Measurements from ENCODE around the gene ATP1A1. TPM values are rescaled to one million over a fixed set of nuclear protein-coding genes. Genes with fewer than 3 reads are reported as not detected.

Gene ATP1A1
- total and polyA plus RNA-seq, 2 donors (not counting 3 experiments of a cell fraction or from before 2014, with no cell fraction given), result 263 to 325 TPM

- Histone ChIP-seq H3K36me3 (ENCODE audit: control insufficient read depth in 2 of 2, extremely low read depth in 1 of 2, insufficient read depth in 2 of 2, low read length in 2 of 2) (no peaks in the 10 kb centered on the region), H3K9me3 (replicated peaks; ENCODE audit: control insufficient read depth, insufficient read depth, low read length) (no peaks in the 10 kb centered on the region), H3K9ac (replicated peaks; ENCODE audit: extremely low read depth, insufficient read depth, low read length) (no peak overlapping the region), H3K27me3 (ENCODE audit: control insufficient read depth in 2 of 2, insufficient read depth in 2 of 2, low read length in 2 of 2) (no peaks in the 10 kb centered on the region), H3K4me2 (ENCODE audit: insufficient read depth, low read length) (no peak overlapping the region), H3K27ac (ENCODE audit: insufficient read depth, low read depth, low read length) (no peak overlapping the region), H3K4me3 (replicated peaks in 1 of 3; ENCODE audit: insufficient read depth in 1 of 3, low read depth in 1 of 3, low read length in 3 of 3) (no peak overlapping the region), H3K4me1 (ENCODE audit: control insufficient read depth, extremely low read depth, insufficient read depth, low read length) (peaks cover 12% of the 10 kb centered on the region), H4K20me1 (replicated peaks; ENCODE audit: control insufficient read depth, extremely low read depth, insufficient read depth, low read length) (no peaks in the 10 kb centered on the region), H3K9me1 (replicated peaks; ENCODE audit: control insufficient read depth, extremely low read depth, insufficient read depth, low read length) (no peaks in the 10 kb centered on the region), H2AFZ (ENCODE audit: low read depth, low read length) (no peak overlapping the region), H3K79me2 (ENCODE audit: control insufficient read depth, insufficient read depth, low read length) (no peaks in the 10 kb centered on the region)
- FAIRE-seq (no peak), DNase-seq (ENCODE audit: low read depth, low spot score) (no peak)
- BruUV-seq (replicated peaks), result no TSS peak
- intact Hi-C loops (cut with micrococcal nuclease) (loop anchor here (5.0 kb wide), 1 partner anchor 137 kb away; the partner anchor contains the start of gene CD58), dilution Hi-C loops (cut with MboI; ENCODE audit: extremely low pct_ligation_motif_present, low sequenced_read_pairs) (no loop called here)
- CTCF ChIA-PET, result interaction anchor here (1.3 to 2.6 kb wide), 2 partner anchors 15 to 50 kb away, joined by 3 to 9 read pairs; no protein-coding TSS in a partner anchor
- POLR2A ChIA-PET, result no interaction called here
- TF ChIP-seq MYC (IDR thresholded peaks at IDR 0.05; ENCODE audit: low read depth, low read length) (no peak), GATA2 (IDR thresholded peaks at IDR 0.05; ENCODE audit: insufficient read depth, insufficient read length, low read depth, low read length) (no peak), FOS (IDR thresholded peaks at IDR 0.05; ENCODE audit: borderline replicate concordance, insufficient read depth, low read length) (no peak), MAX (IDR thresholded peaks at IDR 0.05; ENCODE audit: insufficient read depth, insufficient read length) (no peak), CTCF (IDR thresholded peaks at IDR 0.05; ENCODE audit: extremely low read depth in 1 of 2, insufficient read depth in 1 of 2, low read depth in 1 of 2, low read length in 2 of 2) (no peak)
Observed at GRCh38 chr1:116434849-116435248, 61.8 kb downstream of the ATP1A1 start.
